Mesenchymal stem cell (in vitro differentiated cells and primary cell): ENCODE results near the gene GATB.

Experiments
- DNase-seq: peaks from one replicate; pipeline ENCODE4 v3.0.0-alpha.2; 2013
- H2AFZ ChIP-seq: one replicate; pipeline ENCODE4 v1.6.1; 2013; ENCODE audit warnings: low read depth, mild to moderate bottlenecking, control low read depth, inconsistent platforms, low read length, moderate library complexity
- H2AK5ac ChIP-seq: 2 replicates; pipeline ENCODE4 v1.6.1; 2013; ENCODE audit warnings: low read length, moderate library complexity, mild to moderate bottlenecking, inconsistent platforms; ENCODE audit not compliant: severe bottlenecking
- H2BK120ac ChIP-seq: one replicate; pipeline ENCODE4 v1.6.1; 2013; ENCODE audit warnings: low read depth, mild to moderate bottlenecking, inconsistent platforms, low read length, moderate library complexity
- H2BK12ac ChIP-seq, 2 experiments: one replicate each; pipeline ENCODE4 v1.6.1; 2013; ENCODE audit warnings: inconsistent platforms in 2 of 2, low read length in 2 of 2, mild to moderate bottlenecking in 2 of 2, moderate library complexity in 2 of 2, control low read depth in 1 of 2
- H2BK15ac ChIP-seq: one replicate; pipeline ENCODE4 v1.6.1; 2013; ENCODE audit warnings: mild to moderate bottlenecking, low read depth, inconsistent platforms; ENCODE audit not compliant: poor library complexity, severe bottlenecking
- H2BK5ac ChIP-seq: 2 replicates; pipeline ENCODE4 v1.6.1; 2013; ENCODE audit warnings: low read depth, mild to moderate bottlenecking, low read length, control low read depth, inconsistent platforms; ENCODE audit not compliant: poor library complexity, severe bottlenecking
- H3K14ac ChIP-seq, 2 experiments: one replicate each; pipeline ENCODE4 v1.6.1; 2013; ENCODE audit warnings: inconsistent platforms in 2 of 2, low read length in 2 of 2, control low read depth in 1 of 2, mild to moderate bottlenecking in 1 of 2, moderate library complexity in 1 of 2
- H3K18ac ChIP-seq, 2 experiments: one replicate each; pipeline ENCODE4 v1.6.1; 2013; ENCODE audit warnings: inconsistent platforms in 2 of 2, low read length in 2 of 2, control low read depth in 1 of 2, low read depth in 1 of 2, mild to moderate bottlenecking in 1 of 2
- H3K23ac ChIP-seq, 2 experiments: one replicate each; pipeline ENCODE4 v1.6.1; 2013; ENCODE audit warnings: inconsistent platforms in 2 of 2, low read length in 2 of 2, mild to moderate bottlenecking in 2 of 2, moderate library complexity in 2 of 2, control low read depth in 1 of 2
- H3K27ac ChIP-seq: 2 replicates; pipeline ENCODE4 v1.5.1; 2013; ENCODE audit warnings: mild to moderate bottlenecking, moderate library complexity, low read length, control low read depth, inconsistent platforms; ENCODE audit not compliant: poor library complexity, severe bottlenecking
- H3K27me3 ChIP-seq, 2 experiments: 2 replicates each; pipeline versions ENCODE4 v1.6.1 to v1.7.0; 2013; ENCODE audit warnings: low read length in 2 of 2, mild to moderate bottlenecking in 2 of 2, moderate library complexity in 2 of 2, control low read depth in 1 of 2, inconsistent platforms in 1 of 2; ENCODE audit not compliant: control insufficient read depth in 1 of 2, insufficient read depth in 1 of 2
- H3K36me3 ChIP-seq, 2 experiments: 2 replicates each; pipeline versions ENCODE4 v1.6.1 to v1.7.0; 2013; ENCODE audit warnings: low read length in 2 of 2, control low read depth in 1 of 2, inconsistent platforms in 1 of 2, low read depth in 1 of 2, mild to moderate bottlenecking in 1 of 2; ENCODE audit not compliant: insufficient read depth in 2 of 2, control insufficient read depth in 1 of 2
- H3K4ac ChIP-seq, 2 experiments: one replicate each; pipeline ENCODE4 v1.6.1; 2013; ENCODE audit warnings: inconsistent platforms in 2 of 2, low read length in 2 of 2, mild to moderate bottlenecking in 2 of 2, moderate library complexity in 2 of 2, control low read depth in 1 of 2, low read depth in 1 of 2
- H3K4me1 ChIP-seq: 2 replicates; pipeline ENCODE4 v1.6.1; 2013; ENCODE audit warnings: low read depth, low read length, control low read depth; ENCODE audit not compliant: control insufficient read depth, insufficient read depth
- H3K4me2 ChIP-seq: 2 replicates; pipeline ENCODE4 v1.6.1; 2013; ENCODE audit warnings: low read length, mild to moderate bottlenecking, inconsistent platforms; ENCODE audit not compliant: poor library complexity, severe bottlenecking
- H3K4me3 ChIP-seq, 2 experiments: 2 replicates each; pipeline versions ENCODE4 v1.5.1 to v1.7.0; 2013; ENCODE audit warnings: low read length in 2 of 2, mild to moderate bottlenecking in 2 of 2, control low read depth in 1 of 2, low read depth in 1 of 2; ENCODE audit not compliant: insufficient read depth in 1 of 2
- H3K79me1 ChIP-seq: replicated peaks from 2 replicates; pipeline ENCODE4 v1.6.1; 2013; ENCODE audit warnings: mild to moderate bottlenecking, control low read depth, low read length, inconsistent platforms; ENCODE audit not compliant: poor library complexity, severe bottlenecking
- H3K9ac ChIP-seq: 2 replicates; pipeline ENCODE4 v1.7.0; 2013; ENCODE audit warnings: mild to moderate bottlenecking, low read length, moderate library complexity
- H3K9me3 ChIP-seq: 2 replicates; pipeline ENCODE4 v1.7.0; 2013; ENCODE audit warnings: mild to moderate bottlenecking, low read length; ENCODE audit not compliant: control insufficient read depth
- H4K8ac ChIP-seq: one replicate; pipeline ENCODE4 v1.6.1; 2013; ENCODE audit warnings: inconsistent platforms, mild to moderate bottlenecking, low read length, moderate library complexity
- H4K91ac ChIP-seq: one replicate; pipeline ENCODE4 v1.6.1; 2013; ENCODE audit warnings: mild to moderate bottlenecking, low read length, inconsistent platforms
- WGBS: methylation state at CpG from one replicate; pipeline ENCODE4 v1.1.7; 2013; ENCODE audit warnings: mixed read lengths; 5-methylcytosine and 5-hydroxymethylcytosine counted together

GATB gene

GRCh38 chr4:151728679-151729078 lies 32.1 kb downstream of the GATB start:
- DNase-seq = no peak
- no peak overlapping the region for H4K8ac ChIP-seq
- H3K27ac ChIP-seq = no peak overlapping the region
- no peak overlapping the region for H2BK15ac ChIP-seq
- H3K4me3 ChIP-seq = no peak overlapping the region
- H2BK120ac ChIP-seq = no peak overlapping the region
- no peak overlapping the region for H2BK12ac ChIP-seq
- H3K14ac ChIP-seq = no peak overlapping the region
- peaks cover 0 to 3% of the 10 kb centered on the region in 2 experiments for H3K36me3 ChIP-seq
- peaks cover 1% of the 10 kb centered on the region for H3K4me1 ChIP-seq
- no peak overlapping the region for H3K9ac ChIP-seq
- no peak overlapping the region for H3K18ac ChIP-seq
- WGBS = 100% methylated on average over 1 of the region's 2 CpGs
- no peaks in the 10 kb centered on the region for H3K9me3 ChIP-seq
- peaks cover 9% of the 10 kb centered on the region for H3K79me1 ChIP-seq
- H2AFZ ChIP-seq = no peak overlapping the region
- no peak overlapping the region for H2AK5ac ChIP-seq
- H3K27me3 ChIP-seq = no peaks in the 10 kb centered on the region
- no peak overlapping the region for H3K23ac ChIP-seq
- H2BK5ac ChIP-seq = no peak overlapping the region
- no peak overlapping the region for H3K4ac ChIP-seq
- no peak overlapping the region for H4K91ac ChIP-seq
- H3K4me2 ChIP-seq = no peak overlapping the region

DNA sequence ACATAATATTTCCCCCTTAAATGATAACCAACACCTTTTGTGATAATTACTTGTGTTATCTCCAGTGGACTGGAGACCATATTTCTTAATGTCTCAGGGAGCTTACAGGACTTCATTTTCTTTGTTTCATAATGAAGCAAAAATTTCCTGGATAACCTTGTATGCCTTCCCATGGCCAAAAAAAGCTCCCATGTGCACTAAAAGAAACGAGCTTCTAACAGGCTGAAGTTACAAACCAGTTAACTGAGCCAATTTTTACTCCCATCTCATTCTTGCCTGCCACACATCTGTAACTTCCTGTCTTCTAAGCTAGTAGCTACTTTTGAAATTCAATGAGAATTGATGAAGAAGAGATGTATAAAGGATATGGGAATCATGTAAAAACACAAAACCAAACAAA lies 32.8 kb downstream of the GATB start:
- Histone ChIP-seq H2AK5ac (no peak overlapping the region), H3K18ac (no peak overlapping the region), H3K14ac (no peak overlapping the region), H2BK15ac (no peak overlapping the region), H3K23ac (no peak overlapping the region), H3K4me1 (peaks cover 1% of the 10 kb centered on the region), H2BK12ac (no peak overlapping the region), H4K8ac (no peak overlapping the region), H2BK120ac (no peak overlapping the region), H3K27me3 (no peaks in the 10 kb centered on the region), H3K79me1 (peaks cover 9% of the 10 kb centered on the region), H3K4me2 (no peak overlapping the region), H3K36me3 (peaks cover 0 to 3% of the 10 kb centered on the region in 2 experiments), H3K27ac (no peak overlapping the region), H3K9ac (no peak overlapping the region), H2AFZ (no peak overlapping the region), H3K4ac (no peak overlapping the region), H2BK5ac (no peak overlapping the region), H3K4me3 (no peak overlapping the region), H3K9me3 (no peaks in the 10 kb centered on the region), H4K91ac (no peak overlapping the region)
- 91% methylated on average over 1 of the region's 1 CpG for whole genome bisulfite sequencing
- DNase-seq = no peak

GRCh38 chr4:151727365-151727764 lies 33.4 kb downstream of the GATB start:
- no peak overlapping the region for H2BK12ac ChIP-seq
- H3K4me3 ChIP-seq = no peak overlapping the region
- no peak overlapping the region for H2AFZ ChIP-seq
- H3K18ac ChIP-seq = no peak overlapping the region
- H3K23ac ChIP-seq = no peak overlapping the region
- H4K8ac ChIP-seq = no peak overlapping the region
- no peaks in the 10 kb centered on the region for H3K27me3 ChIP-seq
- DNase-seq = no peak
- H3K14ac ChIP-seq = no peak overlapping the region
- H2BK5ac ChIP-seq = no peak overlapping the region
- no peak overlapping the region for H3K27ac ChIP-seq
- H3K9ac ChIP-seq = no peak overlapping the region
- H4K91ac ChIP-seq = no peak overlapping the region
- 86% methylated on average over 1 of the region's 1 CpG for WGBS
- no peak overlapping the region for H2AK5ac ChIP-seq
- no peak overlapping the region for H2BK15ac ChIP-seq
- peaks cover 0 to 3% of the 10 kb centered on the region in 2 experiments for H3K36me3 ChIP-seq
- peaks cover 11% of the 10 kb centered on the region for H3K79me1 ChIP-seq
- H3K4me2 ChIP-seq = no peak overlapping the region
- H3K9me3 ChIP-seq = no peaks in the 10 kb centered on the region
- no peak overlapping the region for H2BK120ac ChIP-seq
- no peak overlapping the region for H3K4ac ChIP-seq
- peaks cover 1% of the 10 kb centered on the region for H3K4me1 ChIP-seq

DNA sequence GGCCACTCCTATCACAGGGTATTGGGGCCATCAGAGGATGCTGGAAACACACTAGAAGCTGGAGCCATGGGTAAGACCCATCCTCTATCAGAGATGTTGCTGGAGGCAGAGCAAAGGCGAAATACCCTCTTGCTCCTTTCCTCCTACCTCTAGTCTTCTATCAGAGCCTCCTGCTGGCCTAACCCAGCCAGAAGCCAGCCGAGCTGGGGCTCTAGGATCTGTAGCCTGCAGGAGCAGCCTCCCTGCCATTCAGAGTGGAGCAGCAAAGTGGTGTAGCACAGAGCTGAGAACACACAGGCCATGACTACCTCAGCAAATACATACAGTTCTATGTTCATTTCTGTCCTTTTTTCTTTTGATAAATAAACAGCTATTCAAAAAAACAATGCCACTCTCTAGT lies 35.7 kb downstream of the GATB start:
- Histone ChIP-seq H4K8ac (no peak overlapping the region), H3K27ac (no peak overlapping the region), H3K79me1 (peaks cover 11% of the 10 kb centered on the region), H3K36me3 (peaks cover 0 to 3% of the 10 kb centered on the region in 2 experiments), H2AK5ac (no peak overlapping the region), H3K9me3 (no peaks in the 10 kb centered on the region), H2BK12ac (peak overlapping the region in 1 of 2 experiments; percentile 29), H2BK120ac (no peak overlapping the region), H3K4me1 (peaks cover 4% of the 10 kb centered on the region), H4K91ac (no peak overlapping the region), H3K9ac (no peak overlapping the region), H3K4me3 (no peak overlapping the region), H2BK15ac (no peak overlapping the region), H3K23ac (no peak overlapping the region), H3K4me2 (no peak overlapping the region), H3K27me3 (no peaks in the 10 kb centered on the region), H2AFZ (no peak overlapping the region), H3K18ac (no peak overlapping the region), H2BK5ac (no peak overlapping the region), H3K14ac (no peak overlapping the region), H3K4ac (no peak overlapping the region)
- WGBS = 86% methylated on average over 2 of the region's 2 CpGs
- DNase-seq = no peak
